SIG-M5 treated with dmso at 0.1 percent for 504 hours (cell line): ENCODE data around the gene MRGPRX3.
"Not testable (repeated sequence)": the region's sequence is repeated elsewhere in the genome, so short reads cannot be mapped to it uniquely, and the experiment has no call there.

ENCODE experiments used
- DNase-seq: peaks from one replicate; lab custom pipeline; 2025; ENCODE audit not compliant: unreplicated experiment; lab: John Stamatoyannopoulos, UW

The MRGPRX3 gene

GRCh38 chr11:18132341-18132740 is at the start of gene MRGPRX3:
TSS of gene MRGPRX3 (plus strand) at chr11:18132571. CDS start at chr11:18137203, 4,632 bp downstream.
- DNase-seq: no peak

- DNase-seq: no peak
These were observed 44.0 kb upstream of the MRGPRX3 start for GRCh38 chr11:18088366-18088765.

DNA sequence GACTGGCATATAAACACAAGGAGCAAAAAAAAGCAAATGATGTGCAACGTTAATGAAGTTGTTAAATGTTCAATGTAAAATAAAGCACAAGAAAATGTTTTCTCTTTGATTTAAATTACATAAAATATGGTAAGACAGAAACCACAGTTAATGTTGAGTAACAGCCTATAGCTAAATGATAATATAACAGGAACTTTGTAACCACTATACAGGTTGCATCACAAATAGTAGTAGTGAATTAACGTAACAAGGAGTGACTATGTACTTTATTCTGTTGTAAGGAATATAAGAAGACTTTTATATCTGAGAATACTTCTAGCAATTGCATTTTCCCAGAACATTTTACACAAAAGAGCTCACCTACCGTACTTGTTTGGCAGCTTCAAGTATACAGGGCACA is 43.4 kb upstream of the MRGPRX3 start:
- DNase-seq: peak; percentile 26

- DNase-seq: no peak
These were observed 40.6 kb upstream of the MRGPRX3 start for GRCh38 chr11:18091731-18092130.

DNA sequence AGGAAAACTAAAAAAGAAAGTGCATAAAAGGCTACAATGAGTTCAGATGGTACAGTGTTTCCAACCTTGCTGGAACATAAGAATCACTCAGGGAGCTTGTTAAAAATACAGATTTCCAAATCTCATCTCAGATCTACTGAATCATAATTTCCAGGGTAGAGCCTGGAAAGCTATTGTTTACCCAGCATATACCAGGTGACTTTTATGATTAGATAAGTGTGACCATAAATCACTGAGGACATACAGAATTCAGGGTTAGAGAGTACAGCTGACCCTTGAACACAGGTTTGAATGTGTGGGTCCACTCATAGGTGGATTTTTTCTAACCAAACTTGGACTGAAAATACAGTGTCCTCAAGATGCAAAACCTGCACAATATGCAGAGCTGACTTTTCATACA is 38.4 kb upstream of the MRGPRX3 start:
- no peak for DNase-seq

DNA sequence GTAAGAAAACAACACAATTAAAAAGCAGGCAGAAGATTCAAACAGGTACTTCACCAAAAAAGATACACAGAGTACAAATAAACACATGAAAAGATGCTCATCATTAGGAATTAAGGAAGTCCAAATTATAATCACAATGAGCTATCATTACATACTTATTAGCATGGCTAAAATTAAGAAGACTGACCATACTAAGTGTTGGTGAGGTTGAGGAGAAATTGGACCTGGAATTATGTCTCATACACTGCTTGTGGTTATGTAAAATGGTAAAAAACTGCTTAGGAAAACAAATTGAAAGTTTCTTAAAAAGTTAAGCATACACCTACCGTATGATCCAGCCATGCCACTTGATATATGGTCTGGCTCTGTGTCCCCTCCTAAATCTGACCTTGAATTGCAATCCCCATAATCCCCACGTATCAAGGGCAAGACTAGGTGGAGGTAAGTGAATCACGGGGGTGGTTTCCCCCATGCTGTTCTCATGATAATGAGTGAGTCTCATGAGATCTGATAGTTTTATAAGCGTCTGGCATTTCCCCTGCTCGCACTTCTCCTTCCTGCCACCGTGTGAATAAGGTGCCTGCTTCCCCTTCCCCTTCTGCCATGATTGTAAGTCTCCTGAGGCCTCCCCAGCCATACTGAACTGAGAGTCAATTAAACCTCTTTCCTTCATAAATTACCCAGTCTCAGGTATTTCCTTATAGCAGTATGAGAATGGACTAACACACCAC is 31.3 kb upstream of the MRGPRX3 start:
- DNase-seq: no peak

DNA sequence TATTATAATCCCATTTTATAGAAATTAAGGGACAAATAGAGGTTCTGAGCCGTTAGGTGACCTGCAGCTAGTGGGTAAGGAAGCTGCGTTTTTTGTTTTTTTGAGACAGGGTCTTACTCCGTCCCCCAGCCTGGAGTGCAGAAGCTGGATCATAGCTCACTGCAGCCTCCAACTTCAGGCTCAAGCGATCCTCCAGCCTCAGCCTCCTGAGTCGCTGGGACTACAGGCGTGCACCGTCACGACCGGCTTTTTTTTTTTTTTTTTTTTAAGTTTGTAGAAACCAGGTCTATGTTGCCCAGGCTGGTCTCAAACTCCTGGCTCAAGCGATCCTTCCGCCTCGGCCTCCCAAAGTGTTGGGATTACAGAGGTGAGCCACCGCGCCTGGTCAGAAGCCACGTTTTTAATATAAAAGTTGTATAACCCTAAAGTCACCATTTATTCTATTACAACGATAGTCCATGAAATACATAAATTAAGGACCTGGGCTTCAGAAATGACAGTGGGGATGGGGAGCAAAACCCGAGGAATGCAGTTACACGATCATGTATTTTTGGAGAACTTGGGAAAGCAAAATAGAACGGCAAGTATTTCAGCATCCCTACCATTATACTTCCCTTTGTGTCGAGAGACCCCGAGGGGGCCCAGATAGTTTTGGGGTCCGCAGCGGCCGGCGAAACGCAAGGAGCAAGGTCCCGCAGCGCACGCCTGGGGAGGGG is 27.1 kb upstream of the MRGPRX3 start:
- DNase-seq: no peak

GRCh38 chr11:18105802-18106574 is 26.4 kb upstream of the MRGPRX3 start, which contains the start of gene SAAL1:
TSS of gene SAAL1 (minus strand) at chr11:18106082. CDS start at chr11:18106041, 41 bp downstream.
- DNase-seq: peak; percentile 75

DNA sequence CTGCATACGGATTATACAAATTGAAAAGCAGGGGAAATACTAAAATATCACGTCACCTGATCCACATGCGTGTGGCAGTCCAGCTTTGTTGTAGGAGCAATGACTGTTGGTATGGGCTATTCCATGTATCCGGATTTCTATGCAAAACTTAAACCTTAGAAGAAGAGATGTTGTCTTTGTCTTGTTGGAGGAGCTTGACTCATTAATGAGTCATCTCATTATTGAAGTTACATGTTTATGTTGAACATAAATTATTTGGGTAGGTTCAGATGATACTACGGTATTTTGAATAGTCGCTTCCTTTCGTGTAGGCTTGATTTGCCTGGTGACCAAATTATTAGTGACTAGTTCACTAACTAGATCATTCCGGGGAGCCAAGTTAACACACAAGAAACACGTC is 25.7 kb upstream of the MRGPRX3 start:
- no peak for DNase-seq

GRCh38 chr11:18108254-18108653 is 24.1 kb upstream of the MRGPRX3 start:
- no peak for DNase-seq

GRCh38 chr11:18111005-18111404 is 21.4 kb upstream of the MRGPRX3 start:
- no peak for DNase-seq

DNA sequence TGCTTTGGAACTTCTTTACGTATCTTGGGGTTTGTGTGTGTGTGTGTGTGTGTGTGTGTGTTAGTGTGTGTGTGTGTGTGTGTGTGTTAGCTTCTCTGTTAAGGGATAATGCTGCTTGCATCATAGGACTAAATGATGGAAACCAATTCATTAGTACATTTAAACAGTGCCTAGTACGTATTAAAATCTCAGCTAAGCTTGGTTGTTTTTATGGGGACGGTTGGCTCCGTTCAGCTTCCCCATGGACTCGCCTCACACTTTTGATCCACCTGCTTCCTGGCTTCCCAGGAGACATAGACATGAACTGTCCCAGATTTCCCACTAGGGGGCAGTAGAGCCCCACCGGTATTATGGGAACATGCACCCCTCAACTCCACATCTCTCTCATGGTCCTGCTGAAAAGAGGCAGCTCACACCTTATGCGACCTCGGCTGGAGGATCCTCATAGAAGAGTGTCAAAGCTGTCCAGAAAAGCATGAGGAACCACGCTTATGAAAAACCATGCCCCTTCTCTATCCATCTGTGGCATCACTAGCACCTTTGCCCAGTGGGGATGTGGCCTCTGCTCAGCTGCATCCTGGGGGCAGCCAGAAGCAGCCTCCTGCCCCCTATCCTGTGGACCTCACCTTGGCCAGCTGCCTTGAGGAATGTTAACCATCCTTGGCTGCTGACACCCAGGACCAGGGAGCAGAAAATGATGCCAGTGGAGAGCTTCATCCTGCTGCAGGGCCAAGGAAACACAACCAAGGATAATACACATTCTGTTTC is 16.8 kb upstream of the MRGPRX3 start:
- peak; percentile 63 for DNase-seq

DNA sequence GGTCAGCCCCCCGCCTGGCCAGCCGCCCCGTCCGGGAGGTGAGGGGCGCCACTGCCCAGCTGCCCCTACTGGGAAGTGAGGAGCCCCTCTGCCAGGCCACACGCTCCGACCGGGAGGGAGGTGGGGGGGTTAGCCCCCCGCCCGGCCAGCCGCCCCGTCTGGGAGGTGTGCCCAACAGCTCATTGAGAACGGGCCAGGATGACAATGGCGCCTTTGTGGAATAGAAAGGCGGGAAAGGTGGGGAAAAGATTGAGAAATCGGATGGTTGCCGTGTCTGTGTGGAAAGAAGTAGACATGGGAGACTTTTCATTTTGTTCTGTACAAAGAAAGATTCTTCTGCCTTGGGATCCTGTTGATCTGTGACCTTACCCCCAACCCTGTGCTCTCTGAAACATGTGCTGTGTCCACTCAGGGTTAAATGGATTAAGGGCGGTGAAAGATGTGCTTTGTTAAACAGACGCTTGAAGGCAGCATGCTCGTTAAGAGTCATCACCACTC is 11.0 kb upstream of the MRGPRX3 start:
- not testable (repeated sequence) for DNase-seq

- DNase-seq: not testable (repeated sequence)
These were observed 1.3 kb upstream of the MRGPRX3 start for GRCh38 chr11:18131115-18131514.

DNA sequence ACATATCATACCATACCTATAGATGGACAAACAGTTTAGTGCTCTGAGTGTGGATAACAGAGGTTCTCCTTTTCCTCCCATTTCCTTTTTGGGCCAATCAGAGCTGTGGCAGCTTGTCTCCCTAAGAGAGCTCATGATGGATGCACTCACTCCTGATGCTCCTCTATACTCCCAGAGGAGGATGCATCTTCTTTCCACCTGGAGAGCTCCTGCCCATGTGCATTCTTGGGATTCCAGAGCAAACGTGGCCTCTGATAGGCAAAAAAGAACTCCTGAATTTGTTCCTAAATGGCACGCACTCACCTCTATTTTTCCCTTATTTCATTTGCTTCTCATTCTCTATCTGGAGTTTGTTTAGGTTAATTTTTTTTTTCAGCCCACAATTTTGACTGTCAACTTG is 2.9 kb downstream of the MRGPRX3 start:
- DNase-seq: no peak

DNA sequence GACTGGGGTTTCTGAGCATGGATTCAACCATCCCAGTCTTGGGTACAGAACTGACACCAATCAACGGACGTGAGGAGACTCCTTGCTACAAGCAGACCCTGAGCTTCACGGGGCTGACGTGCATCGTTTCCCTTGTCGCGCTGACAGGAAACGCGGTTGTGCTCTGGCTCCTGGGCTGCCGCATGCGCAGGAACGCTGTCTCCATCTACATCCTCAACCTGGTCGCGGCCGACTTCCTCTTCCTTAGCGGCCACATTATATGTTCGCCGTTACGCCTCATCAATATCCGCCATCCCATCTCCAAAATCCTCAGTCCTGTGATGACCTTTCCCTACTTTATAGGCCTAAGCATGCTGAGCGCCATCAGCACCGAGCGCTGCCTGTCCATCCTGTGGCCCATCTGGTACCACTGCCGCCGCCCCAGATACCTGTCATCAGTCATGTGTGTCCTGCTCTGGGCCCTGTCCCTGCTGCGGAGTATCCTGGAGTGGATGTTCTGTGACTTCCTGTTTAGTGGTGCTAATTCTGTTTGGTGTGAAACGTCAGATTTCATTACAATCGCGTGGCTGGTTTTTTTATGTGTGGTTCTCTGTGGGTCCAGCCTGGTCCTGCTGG is 4.9 kb downstream of the MRGPRX3 start:
- DNase-seq: no peak

DNA sequence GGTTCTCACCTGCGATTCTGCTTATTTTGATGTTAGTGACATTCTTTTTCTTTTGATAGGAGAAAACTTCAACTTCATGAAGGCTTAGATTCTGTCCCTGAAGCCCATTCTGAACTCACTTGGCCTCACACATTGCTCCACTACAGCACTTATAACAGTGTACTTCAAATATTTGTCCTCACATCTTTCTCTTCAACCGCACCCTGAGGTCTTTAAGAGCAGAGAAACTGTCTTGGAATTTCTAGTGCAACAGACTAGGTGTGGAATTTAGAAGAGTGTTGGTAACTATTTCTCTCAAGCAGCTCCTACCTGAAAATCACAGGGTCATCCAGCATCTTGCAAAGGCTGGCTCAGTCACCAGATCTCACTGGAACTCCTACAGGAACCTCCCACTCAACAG is 7.8 kb downstream of the MRGPRX3 start:
- no peak for DNase-seq

GRCh38 chr11:18144243-18144642 is 11.9 kb downstream of the MRGPRX3 start:
- no peak for DNase-seq

DNA sequence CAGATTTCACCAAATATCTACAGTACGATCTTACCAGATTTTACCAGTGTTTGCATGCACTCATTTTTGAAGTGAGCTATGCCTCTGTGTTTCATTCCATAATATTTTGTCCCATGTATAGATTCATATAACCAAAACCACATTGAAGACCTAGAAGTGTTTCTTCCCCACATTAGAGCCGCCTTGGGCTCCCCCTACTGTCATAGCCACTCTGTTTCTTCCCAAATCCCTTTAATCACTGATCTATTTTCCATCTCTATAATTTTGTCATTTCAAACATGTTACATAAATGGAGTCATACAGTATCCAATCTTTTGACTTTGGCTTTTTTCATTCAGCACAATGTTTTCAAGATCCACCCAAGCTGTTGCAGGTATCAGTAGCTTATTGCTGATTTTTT is 12.7 kb downstream of the MRGPRX3 start:
- DNase-seq: no peak

DNA sequence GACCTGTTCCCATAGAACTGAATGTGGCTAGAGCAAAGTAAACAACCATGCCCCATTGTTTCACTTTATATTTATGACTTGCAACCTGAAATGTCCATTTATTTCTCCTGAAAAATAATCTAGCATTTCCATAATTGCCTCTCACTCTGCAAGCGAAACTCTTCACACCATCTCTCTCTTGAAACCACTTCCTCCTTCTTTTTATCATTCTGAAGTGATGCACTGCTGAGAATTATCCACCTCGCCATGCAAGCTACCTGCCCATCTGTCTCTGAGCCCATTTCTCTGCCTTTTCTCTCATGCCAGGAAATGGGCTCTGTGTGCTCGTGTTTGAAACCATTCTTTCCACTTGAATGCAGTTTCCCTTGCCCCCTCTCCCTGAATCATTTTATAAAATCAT is 13.5 kb downstream of the MRGPRX3 start:
- DNase-seq: no peak
